Aorta (tissue), 5 donors: ENCODE data around the gene ACTR10. TPM values are rescaled to one million over a fixed set of nuclear protein-coding genes. Genes with fewer than 3 reads are reported as not detected.
A peak's percentile ranks its signal among the peaks of the same experiment; 100 is the strongest.

Source experiments
- ATAC-seq: fragments of 200-7000 bp; cut with Tn5 transposase; one replicate; pipeline ENCODE4 v1.9.1; 2022; ENCODE audit warnings: moderate library complexity; ENCODE audit not compliant: low FRiP score
- DNase-seq, 2 donors: peaks; one replicate each; pipeline ENCODE4 v3.0.0-alpha.2; 2020
- H3K27ac ChIP-seq, 2 donors: one replicate each; pipeline ENCODE4 v1.5.1; 2013; ENCODE audit warnings: low read length in 2 of 2, mild to moderate bottlenecking in 2 of 2, moderate library complexity in 2 of 2, control low read depth in 1 of 2, inconsistent platforms in 1 of 2, low read depth in 1 of 2
- H3K27me3 ChIP-seq, 2 donors: one replicate each; pipeline ENCODE4 v1.6.1; 2013; ENCODE audit warnings: control low read depth in 1 of 2, low read length in 1 of 2, mild to moderate bottlenecking in 1 of 2, moderate library complexity in 1 of 2; ENCODE audit not compliant: insufficient read depth in 2 of 2, control insufficient read depth in 1 of 2
- H3K36me3 ChIP-seq, 2 donors: one replicate each; pipeline ENCODE4 v1.6.1; 2013; ENCODE audit warnings: control low read depth in 1 of 2, low read length in 1 of 2, mild to moderate bottlenecking in 1 of 2; ENCODE audit not compliant: insufficient read depth in 2 of 2, control insufficient read depth in 1 of 2
- H3K4me1 ChIP-seq, 2 donors: one replicate each; pipeline ENCODE4 v1.6.1; 2013; ENCODE audit warnings: low read length in 2 of 2, control low read depth in 1 of 2, mild to moderate bottlenecking in 1 of 2, moderate library complexity in 1 of 2; ENCODE audit not compliant: insufficient read depth in 2 of 2, control insufficient read depth in 1 of 2
- H3K4me3 ChIP-seq, 2 donors: one replicate each; pipeline ENCODE4 v1.5.1; 2013; ENCODE audit warnings: low read length in 2 of 2, control low read depth in 1 of 2, mild to moderate bottlenecking in 1 of 2
- H3K9me3 ChIP-seq: one replicate; pipeline ENCODE4 v1.6.1; 2013; ENCODE audit warnings: mild to moderate bottlenecking, low read length; ENCODE audit not compliant: control insufficient read depth
- WGBS, 2 donors: extraction: QIAGEN DNeasy Blood & Tissue Kit; methylation state at CpG; one replicate each; pipeline ENCODE4 v1.1.7; 2013; 5-methylcytosine and 5-hydroxymethylcytosine counted together
- intact Hi-C, 2 donors: fragments of 100-400 bp; cut with DNase I; formaldehyde crosslinking; loops; one replicate each; pipeline versions ENCODE4 v1.14.2 to v1.15.0; 2022
- polyA plus RNA-seq, 2 donors: library from polyadenylated mRNA; stranded (reverse); fragments of 200-250 nt; gene quantifications; one replicate each; pipeline ENCODE4 v1.2.3, GENCODE V29; 2013
- total RNA-seq, 2 donors: library from RNA; stranded (reverse); fragmentation: NEBNext Ultra II Directional; extraction: Animal tissue kit (Norgen Biotek cat#: 25700); gene quantifications; one replicate each; pipeline ENCODE4 v1.2.1, GENCODE V29; 2021
- donor health status: healthy with polysubstance abuse.
- donor health status: Bipolar disorder and iron deficiency.
- donor health status: DM: no; HTN: no; CAD: no.
- donor health status: DM: no; HTN: no; CAD: no.
- donor health status: DM: yes; HTN: yes; CAD: no.

Gene ACTR10
- total and polyA plus RNA-seq, 4 donors, result 47.3 to 95.6 (median 69.9) TPM

GRCh38 chr14:58167891-58168290 is 32.1 kb upstream of the ACTR10 start:
- DNase-seq (no peak), ATAC-seq (no peak)
- 83 to 84% methylated on average over 5 of the region's 5 CpGs for WGBS, 2 donors
- Histone ChIP-seq H3K36me3 (no peaks in the 10 kb centered on the region), H3K9me3 (no peaks in the 10 kb centered on the region), H3K4me1 (no peaks in the 10 kb centered on the region), H3K27ac (no peak overlapping the region), H3K27me3 (no peaks in the 10 kb centered on the region), H3K4me3 (no peak overlapping the region)
- intact Hi-C loops, result loop anchor here (2.0 to 5.0 kb wide), 2 partner anchors 59 to 61 kb away; no protein-coding TSS in a partner anchor

GRCh38 chr14:58171090-58171489 is 28.9 kb upstream of the ACTR10 start:
- intact Hi-C loops, result no loop called here
- DNase-seq (peak; percentile 82 to 84), ATAC-seq (peak; percentile 69)
- H3K4me1 ChIP-seq, result no peaks in the 10 kb centered on the region
- H3K36me3 ChIP-seq, result no peaks in the 10 kb centered on the region
- H3K27me3 ChIP-seq, result no peaks in the 10 kb centered on the region
- no peak overlapping the region for H3K4me3 ChIP-seq
- no peaks in the 10 kb centered on the region for H3K9me3 ChIP-seq
- no peak overlapping the region for H3K27ac ChIP-seq
- WGBS, 2 donors, result 9 to 15% methylated on average over 6 of the region's 6 CpGs

- DNase-seq (no peak), ATAC-seq (no peak)
- H3K4me3 ChIP-seq, result no peak overlapping the region
- no peaks in the 10 kb centered on the region for H3K36me3 ChIP-seq
- H3K4me1 ChIP-seq, result no peaks in the 10 kb centered on the region
- intact Hi-C loops, result no loop called here
- H3K9me3 ChIP-seq, result no peaks in the 10 kb centered on the region
- 68 to 77% methylated on average over 5 of the region's 5 CpGs for WGBS, 2 donors
- H3K27ac ChIP-seq, result no peak overlapping the region
- H3K27me3 ChIP-seq, result no peaks in the 10 kb centered on the region
These were observed 22.8 kb upstream of the ACTR10 start for GRCh38 chr14:58177125-58177524.

- no peak for DNase-seq
- intact Hi-C loops, result no loop called here
- Histone ChIP-seq H3K4me3 (no peak overlapping the region), H3K36me3 (no peaks in the 10 kb centered on the region), H3K27ac (no peak overlapping the region), H3K9me3 (no peaks in the 10 kb centered on the region), H3K27me3 (no peaks in the 10 kb centered on the region), H3K4me1 (no peaks in the 10 kb centered on the region)
- WGBS, 2 donors, result 74 to 82% methylated on average over 2 of the region's 2 CpGs
- ATAC-seq, result no peak
These were observed 10.8 kb upstream of the ACTR10 start for GRCh38 chr14:58189176-58189575.

- ATAC-seq (no peak), DNase-seq (no peak)
- H3K36me3 ChIP-seq, result no peaks in the 10 kb centered on the region
- H3K4me3 ChIP-seq, result no peak overlapping the region
- no peaks in the 10 kb centered on the region for H3K9me3 ChIP-seq
- peaks cover 0 to 5% of the 10 kb centered on the region in 2 donors for H3K4me1 ChIP-seq
- no peak overlapping the region for H3K27ac ChIP-seq
- WGBS, 2 donors, result 84 to 86% methylated on average over 3 of the region's 3 CpGs
- no peaks in the 10 kb centered on the region for H3K27me3 ChIP-seq
- intact Hi-C loops, result loop anchor here in 1 of 2 donors (1.0 kb wide), 1 partner anchor 16 kb away; no protein-coding TSS in a partner anchor
These were observed 8.0 kb upstream of the ACTR10 start for GRCh38 chr14:58191763-58192601.

- H3K9me3 ChIP-seq, result no peaks in the 10 kb centered on the region
- H3K27me3 ChIP-seq, result no peaks in the 10 kb centered on the region
- no peaks in the 10 kb centered on the region for H3K36me3 ChIP-seq
- H3K27ac ChIP-seq, result peak overlapping the region in 1 of 2 donors; percentile 20
- H3K4me1 ChIP-seq, result peaks cover 0 to 5% of the 10 kb centered on the region in 2 donors
- DNase-seq, result no peak
- ATAC-seq, result no peak
- 77 to 78% methylated on average over 2 of the region's 2 CpGs for WGBS, 2 donors
- intact Hi-C loops, result no loop called here
- no peak overlapping the region for H3K4me3 ChIP-seq
These were observed 6.4 kb upstream of the ACTR10 start for GRCh38 chr14:58193542-58193941.

GRCh38 chr14:58196198-58196597 is 3.8 kb upstream of the ACTR10 start:
- intact Hi-C loops, result no loop called here
- no peak for DNase-seq
- Histone ChIP-seq H3K4me1 (peaks cover 0 to 5% of the 10 kb centered on the region in 2 donors), H3K9me3 (no peaks in the 10 kb centered on the region), H3K4me3 (no peak overlapping the region), H3K27me3 (no peaks in the 10 kb centered on the region), H3K36me3 (no peaks in the 10 kb centered on the region), H3K27ac (no peak overlapping the region)
- no peak for ATAC-seq
- WGBS, 2 donors, result 96 to 97% methylated on average over 1 of the region's 1 CpG

GRCh38 chr14:58198086-58198485 is 1.9 kb upstream of the ACTR10 start:
- Histone ChIP-seq H3K36me3 (no peaks in the 10 kb centered on the region), H3K4me3 (no peak overlapping the region), H3K27ac (no peak overlapping the region), H3K4me1 (peaks cover 0 to 5% of the 10 kb centered on the region in 2 donors), H3K9me3 (no peaks in the 10 kb centered on the region), H3K27me3 (no peaks in the 10 kb centered on the region)
- intact Hi-C loops, result no loop called here
- WGBS, 2 donors, result 99% methylated on average over 5 of the region's 5 CpGs
- ATAC-seq, result no peak
- no peak for DNase-seq

- Histone ChIP-seq H3K27ac (peak overlapping the region; percentile 76 to 96), H3K4me1 (peaks cover 0 to 2% of the 10 kb centered on the region in 2 donors), H3K4me3 (peak overlapping the region; percentile 75 to 87), H3K27me3 (no peaks in the 10 kb centered on the region), H3K36me3 (no peaks in the 10 kb centered on the region), H3K9me3 (no peaks in the 10 kb centered on the region)
- intact Hi-C loops, result loop anchor here in 1 of 2 donors (2.0 kb wide), 1 partner anchor 38 kb away; no protein-coding TSS in a partner anchor
- WGBS, 2 donors, result 0% methylated on average over 11 of the region's 11 CpGs
- no peak for DNase-seq
- ATAC-seq, result no peak
These were observed 512 bp downstream of the ACTR10 start for GRCh38 chr14:58200480-58200841.
